HPDE6-E6E7 (cell line): Measurements from ENCODE around the gene EXT2.

Experiments used
- DNase-seq: peaks from one replicate; pipeline ENCODE4 v3.0.0; 2011; ENCODE audit warnings: missing footprints; ENCODE audit errors: extremely low spot score

Gene EXT2

DNA sequence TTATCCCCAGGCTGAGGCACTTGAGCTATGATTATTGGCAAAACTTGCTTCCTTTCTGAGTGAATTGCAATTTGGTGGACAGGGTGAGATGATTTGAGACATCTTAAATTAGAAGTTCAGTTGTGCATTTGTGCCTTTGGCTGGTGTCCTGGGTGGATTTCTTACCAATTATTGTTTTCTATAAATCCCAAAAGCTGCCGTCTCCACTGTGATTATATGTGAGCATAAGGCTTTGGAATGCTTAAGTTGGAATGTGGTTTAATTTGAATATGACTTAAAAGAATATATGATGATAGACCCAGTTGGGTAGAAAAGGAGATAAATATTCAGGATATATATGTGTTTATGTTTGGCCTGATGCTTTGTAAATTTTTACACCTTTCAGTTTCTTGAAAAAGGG, 70.0 kb downstream of the EXT2 start:
- no peak for DNase-seq

DNA sequence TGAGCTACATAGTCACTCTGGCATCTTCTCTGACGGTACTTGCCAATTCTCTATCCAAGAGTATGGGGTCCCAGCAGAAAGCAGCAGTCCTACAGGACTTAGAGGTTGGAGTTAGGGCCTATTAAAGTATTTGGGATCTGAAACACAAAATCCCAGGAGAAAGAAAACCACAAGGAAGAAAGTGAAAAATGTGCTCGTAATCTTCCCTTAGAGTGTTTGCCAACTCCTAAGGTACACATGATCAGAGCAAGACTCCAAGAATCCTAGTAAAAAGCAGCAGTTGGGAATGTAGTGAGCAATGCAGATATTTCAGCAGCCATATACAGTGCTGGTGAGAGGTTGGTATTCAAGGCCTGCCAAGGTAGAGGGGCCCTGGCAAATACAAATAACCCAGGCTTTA, 71.6 kb downstream of the EXT2 start:
- no peak for DNase-seq

DNA sequence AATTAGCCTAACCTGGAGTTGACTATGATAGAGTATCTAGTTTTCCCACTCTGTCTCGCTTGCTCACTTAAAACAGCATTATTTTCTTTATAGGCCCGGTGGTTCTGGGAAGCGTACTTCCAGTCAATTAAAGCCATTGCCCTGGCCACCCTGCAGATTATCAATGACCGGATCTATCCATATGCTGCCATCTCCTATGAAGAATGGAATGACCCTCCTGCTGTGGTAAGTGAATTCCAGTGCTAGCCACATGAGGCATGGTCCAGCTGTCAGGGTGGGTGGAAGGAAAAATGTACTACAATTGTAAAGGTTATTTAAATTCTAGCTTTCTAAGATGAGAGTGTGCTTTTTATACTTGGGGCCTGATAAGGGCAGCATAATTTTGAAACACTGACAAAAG, 76.0 kb downstream of the EXT2 start:
- no peak for DNase-seq

DNA sequence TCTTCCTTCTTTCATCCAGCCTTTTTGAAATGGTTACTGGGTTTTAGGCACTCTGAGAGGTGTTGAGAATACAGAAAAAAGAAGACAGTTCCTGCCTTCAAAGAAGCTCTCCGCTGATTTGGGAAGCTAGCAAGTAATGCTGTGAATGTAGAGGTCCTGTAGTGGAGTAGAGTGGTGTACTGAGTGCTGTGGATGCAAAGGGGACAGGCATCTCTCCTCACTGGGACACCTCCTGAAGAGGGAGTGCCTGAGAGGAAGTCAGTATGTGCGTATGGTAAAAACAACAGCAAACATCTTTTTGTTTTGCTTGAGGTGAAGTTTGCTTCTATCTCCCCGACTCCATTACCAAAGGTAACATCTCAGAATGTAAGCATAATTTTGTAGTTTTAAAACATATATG, 77.5 kb downstream of the EXT2 start:
- no peak for DNase-seq

DNA sequence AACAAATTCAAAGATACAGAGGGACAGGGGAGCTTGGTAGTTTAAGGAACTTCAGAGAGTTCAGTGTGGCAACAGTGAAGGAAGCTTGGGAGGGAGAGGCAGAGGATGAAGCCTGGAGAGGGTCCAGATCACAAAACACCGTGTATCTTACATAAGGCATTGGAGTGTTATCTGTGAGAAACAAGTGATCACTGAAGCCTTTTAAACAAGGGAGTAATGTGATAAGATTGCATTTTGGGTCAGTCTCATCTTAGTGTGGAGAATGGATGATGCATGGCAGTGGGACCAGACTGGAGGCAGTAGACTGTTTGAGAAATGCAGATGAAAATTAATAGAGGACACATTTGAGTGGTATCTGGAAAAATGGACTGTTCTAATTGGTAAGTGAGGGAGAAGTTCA, 79.4 kb downstream of the EXT2 start:
- no peak for DNase-seq

DNA sequence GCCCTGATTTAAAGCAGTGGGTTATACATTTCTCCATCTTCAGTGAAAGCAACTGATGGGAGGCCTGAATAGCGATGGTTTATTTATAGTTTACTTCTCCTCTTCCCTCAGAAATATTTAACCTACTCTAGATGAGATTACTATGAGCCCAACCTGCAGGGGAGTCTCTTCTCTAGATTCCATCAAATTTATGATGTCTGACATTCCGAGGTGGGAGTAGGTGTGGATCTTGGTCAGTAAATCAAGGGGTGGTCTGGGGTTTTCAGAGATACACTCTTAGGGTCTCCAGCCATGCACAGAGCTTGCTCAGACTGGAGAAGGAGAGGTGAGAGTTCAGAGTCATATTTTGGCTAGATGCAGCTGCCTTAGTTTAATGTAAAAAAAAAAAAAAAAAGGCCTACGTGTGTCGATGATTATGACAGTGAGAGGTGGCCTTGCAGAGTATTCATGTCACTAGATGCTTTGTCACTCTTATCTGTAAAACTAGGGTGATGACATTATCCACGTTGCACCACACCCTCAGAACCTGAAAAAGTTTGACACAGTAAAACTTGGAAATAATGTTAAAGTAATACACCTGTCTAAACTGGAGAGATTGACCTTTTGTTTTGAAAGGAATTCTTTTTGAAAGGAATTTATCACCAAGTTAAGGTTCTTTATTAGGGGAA, 81.2 kb downstream of the EXT2 start:
- DNase-seq: no peak

DNA sequence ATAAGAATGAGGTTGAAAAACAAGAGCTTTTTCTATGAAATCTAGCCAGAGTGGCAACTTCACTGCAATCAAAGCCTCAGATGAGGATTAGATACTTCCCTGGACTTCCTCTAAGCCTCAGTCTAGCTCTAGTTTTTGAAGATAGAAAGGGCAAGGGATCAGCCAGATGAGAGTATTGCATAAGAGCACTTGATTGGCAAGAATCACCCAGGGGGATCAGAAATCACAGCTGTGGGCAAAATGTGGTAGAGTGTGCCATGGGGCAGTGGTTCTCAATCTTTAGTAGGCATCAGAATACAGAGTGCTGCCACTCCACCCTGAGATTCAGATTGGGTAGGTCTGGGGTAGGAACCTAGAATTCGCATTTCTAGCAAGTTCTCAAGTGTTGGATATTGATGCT, 82.4 kb downstream of the EXT2 start:
- no peak for DNase-seq

DNA sequence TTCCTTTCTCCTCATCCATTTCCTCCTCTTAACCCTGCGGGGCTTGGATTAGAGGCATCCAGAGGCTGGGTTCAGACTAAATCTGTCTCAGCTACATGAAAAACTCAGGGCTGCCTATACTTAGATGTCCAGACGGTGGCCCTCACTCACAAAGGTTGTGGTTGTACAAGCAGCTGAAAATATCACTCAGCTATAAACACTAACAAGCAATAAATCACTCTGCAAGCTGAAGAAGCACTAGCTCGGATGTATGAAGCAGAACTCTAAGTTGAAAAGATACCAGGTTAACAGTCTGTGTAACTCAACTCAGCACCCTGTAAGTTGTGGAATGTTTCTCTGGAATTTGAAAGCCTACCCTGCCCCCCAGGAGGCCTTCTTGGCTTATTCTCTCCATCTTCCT, 82.9 kb downstream of the EXT2 start:
- no peak for DNase-seq

DNA sequence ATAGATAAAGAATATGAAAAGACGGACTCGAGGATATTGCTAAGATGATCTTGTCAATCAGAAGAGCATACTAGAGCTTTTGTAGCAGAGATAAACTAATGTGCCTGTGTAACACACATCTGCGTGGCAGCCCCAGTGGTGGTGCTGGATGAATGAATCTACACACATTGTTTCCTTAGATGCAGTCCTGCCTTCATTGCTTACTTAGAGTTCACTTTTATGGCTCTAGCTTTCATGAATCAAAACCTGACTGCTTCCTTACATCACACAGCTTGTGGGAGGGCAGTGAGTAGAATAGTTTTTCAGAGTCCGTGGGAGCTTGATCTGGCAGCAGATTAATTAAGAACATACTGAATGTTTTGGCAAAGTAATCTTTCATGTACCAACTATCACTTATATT, 83.7 kb downstream of the EXT2 start:
- DNase-seq: no peak

DNA sequence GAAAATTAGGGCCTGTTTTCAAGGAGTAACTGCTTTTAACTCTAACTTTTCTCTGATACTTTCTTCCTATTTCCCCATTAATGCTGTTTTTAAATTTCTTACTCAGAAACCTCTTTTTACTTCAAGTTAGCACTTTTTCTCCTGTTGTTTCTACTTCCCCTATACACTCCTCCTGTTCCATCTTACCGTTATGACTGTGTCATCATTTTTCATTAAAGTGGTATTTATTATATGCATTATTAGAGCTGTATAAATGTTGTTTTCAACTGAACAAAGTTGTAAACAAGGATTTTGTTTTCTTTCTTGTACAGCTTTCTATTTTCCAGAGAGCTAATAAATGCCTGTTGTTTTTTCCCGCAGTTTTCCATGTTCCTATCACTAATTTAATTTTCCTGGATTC, 84.6 kb downstream of the EXT2 start:
- no peak for DNase-seq

DNA sequence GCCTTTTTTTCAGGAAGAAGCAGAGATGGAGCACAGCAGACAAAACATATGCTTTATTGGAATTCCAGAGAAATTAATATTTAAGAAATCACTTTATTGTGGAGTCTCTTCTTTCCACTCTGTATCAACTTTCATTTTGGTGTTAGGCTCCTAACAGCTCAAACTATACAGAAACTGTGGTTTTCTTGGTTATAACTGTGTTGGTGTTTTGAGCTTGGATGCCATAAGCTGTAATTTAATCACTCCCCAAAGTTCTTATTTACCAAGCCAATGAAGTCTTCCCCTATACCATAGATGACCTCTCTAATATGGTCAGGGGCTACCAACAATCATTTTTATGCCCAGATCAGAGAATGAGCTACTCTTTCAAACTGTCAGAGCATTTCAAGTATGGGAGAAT, 90.0 kb downstream of the EXT2 start:
- no peak for DNase-seq

DNA sequence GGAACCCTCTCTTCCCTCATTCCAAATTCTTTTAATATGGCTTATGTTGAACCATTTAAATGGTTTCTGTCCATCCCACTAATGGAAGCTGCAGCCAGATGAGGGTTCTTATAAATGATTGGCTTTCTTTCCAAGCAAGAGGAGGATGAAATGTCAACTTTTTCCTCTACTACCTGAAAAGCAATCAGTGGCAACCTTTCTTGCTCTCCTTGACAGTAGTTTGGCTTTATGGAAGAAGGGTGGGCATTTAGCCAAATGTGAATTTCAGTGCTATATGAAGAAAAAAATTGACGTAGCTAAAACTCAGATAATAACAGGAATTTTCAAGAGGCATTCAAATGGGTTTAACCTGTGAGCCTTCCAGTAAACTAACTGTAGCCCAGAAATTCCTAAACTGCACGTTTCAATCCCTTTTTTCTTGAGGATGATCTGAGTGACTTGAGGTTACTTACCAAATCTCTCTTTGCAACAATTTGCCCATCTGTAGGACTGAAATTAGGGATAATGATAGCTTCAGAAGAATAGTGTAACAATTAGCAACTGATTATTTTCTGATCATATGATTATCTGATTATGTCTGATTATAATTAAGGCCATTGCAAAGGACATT, 90.9 kb downstream of the EXT2 start:
- no peak for DNase-seq

DNA sequence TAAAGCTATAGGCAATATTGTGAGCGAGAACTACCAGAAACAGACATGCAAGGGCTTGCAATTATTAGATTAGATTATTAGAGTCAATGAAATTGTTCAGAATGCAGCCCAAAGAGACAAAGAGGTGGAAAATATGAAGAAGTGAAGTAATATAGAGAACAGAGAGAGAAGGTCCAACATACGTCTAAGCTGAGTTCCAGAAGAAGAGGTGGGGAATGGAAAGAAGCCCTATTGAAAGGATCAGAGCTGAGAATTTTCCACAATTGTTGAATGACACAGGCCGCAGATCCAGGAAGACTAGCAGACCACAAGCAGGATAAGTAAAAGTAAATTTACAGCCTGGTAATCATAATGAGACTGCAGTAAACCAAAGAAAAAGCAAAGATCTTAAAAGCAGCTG, 93.2 kb downstream of the EXT2 start:
- no peak for DNase-seq

DNA sequence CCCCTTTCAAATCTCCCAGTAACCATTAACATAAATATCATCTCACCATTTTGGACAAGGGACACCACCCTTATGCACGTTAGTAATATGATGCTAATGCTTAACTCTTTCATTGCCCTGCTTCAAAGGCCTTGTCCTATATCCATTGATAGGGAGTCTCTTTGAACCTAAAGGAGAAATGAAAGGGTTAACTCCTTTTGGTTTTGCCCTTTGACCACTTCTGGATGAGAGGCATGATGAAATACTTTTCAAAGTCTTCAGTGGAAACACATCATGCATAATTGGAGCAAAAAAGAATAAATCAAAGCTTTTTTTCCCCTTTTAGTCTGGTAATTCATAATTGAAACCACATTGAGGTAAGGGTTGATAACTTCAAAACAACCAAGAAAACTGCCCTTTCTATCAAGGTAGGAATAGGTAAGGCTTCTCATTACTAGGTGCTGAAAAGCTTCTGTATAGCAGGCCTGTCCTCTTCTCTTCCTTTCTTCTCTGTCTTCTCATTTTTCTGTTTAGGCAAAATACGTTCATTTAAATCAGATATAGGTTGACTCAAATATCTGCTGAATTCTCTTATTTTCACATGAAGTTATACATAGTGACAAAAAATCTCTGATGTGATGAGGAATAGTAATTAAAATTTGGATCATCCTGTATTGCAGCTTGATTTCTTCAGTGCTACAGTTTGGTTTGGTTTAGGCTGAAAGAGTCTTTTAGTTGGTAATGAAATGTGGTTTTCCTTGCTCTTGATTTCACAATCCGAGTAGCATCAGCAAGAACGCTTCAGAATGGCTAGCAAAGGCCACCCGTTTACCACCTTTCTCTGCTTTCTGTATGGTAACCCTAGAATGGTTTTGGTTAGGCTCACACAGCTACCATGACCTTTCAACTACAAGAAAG, 94.8 kb downstream of the EXT2 start:
- no peak for DNase-seq

DNA sequence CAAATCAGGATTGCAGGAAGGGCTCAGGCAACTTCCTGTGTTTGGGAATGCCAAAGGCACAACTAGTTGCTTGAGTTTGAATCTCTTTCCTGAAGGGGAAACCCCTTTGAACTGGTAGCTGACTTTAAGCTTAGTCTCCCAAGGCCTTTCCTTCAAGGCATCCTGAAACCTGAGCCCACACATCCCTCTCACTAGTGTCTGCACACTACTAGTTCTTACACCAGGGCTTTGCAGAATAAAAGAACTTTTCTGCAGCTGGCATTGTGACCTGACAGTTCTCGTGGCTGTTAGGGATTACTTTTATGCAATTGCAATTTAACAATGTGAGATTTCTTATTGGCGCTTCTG, 95.4 kb downstream of the EXT2 start:
- DNase-seq: no peak

DNA sequence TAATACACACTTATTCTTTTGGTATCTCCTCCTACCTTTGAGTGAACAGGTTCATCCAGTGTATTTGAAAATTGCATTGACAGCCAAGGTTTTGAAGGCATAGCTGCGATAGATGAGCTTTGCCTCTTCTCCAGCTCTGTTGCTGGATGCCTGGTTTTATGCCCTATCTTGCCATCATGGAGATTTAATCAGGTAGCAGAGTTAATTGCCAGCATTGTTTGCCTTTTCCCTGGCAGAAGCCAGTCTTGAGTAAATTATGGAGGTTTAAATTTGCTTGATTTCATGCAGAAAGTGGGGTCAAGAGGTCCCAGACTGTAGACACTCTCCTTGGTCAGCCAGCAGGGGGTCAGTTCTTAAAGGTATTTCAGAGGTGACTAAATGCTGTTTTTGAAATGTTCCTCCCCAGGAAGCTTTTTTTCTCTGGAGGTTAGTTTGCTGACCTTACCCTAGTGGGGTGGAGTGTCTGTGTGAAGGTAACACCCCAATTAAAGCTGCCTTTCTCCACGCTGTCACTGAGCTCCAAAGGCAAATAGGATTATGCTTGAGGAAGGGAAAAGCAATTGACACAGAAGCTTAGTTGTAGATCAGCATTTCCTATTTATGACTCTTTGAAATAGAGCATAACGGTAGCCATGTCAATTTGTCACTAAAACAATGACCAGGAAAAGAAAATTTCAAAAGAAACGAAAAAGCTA, 96.0 kb downstream of the EXT2 start:
- DNase-seq: no peak

DNA sequence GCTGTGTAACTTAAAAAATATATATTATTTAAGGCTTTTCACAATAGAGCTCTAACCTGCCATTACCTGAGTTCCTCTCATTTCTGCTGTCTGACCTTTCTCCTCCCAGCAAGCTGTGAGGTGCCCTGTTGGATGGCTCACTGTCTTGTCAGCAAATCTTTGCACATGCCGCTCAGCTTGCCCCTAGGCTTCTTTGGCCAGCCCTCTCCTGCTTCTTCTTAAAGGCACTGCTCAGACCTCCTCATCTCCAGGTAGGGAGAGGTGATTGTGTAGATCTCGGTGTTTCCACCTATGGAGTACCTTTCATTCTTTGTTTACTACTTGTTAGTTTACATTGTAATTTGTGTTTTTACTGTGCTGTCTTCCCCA, 96.5 kb downstream of the EXT2 start:
- no peak for DNase-seq

DNA sequence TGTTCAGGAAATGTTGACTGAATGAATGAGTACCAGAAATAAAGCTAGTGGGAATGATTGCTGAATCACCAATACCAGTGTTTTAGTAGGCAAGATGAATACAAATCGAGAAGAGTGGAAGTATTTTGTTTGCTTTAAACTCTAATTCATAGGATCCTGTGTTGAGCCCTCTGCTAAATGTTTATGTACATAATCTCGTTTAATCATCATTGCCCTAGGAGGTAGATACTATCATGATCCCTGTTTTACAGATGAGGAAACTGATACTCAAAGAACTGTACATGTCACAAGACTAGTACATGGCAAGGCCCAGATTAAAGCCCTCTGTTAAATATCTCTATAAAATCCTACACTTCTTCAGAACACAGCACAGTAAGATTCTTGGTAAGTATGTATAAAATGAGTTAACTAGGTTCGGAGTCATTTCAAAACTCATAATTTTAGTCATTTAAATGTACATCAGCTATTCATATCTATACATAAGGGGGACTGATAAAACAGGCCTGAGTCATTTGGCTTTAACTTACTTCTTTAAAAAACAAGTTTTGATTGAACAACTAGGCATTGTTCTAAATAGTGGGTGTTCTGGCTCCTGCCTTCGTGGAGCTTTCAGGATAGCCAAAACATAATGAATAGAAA, 97.1 kb downstream of the EXT2 start:
- DNase-seq: no peak

DNA sequence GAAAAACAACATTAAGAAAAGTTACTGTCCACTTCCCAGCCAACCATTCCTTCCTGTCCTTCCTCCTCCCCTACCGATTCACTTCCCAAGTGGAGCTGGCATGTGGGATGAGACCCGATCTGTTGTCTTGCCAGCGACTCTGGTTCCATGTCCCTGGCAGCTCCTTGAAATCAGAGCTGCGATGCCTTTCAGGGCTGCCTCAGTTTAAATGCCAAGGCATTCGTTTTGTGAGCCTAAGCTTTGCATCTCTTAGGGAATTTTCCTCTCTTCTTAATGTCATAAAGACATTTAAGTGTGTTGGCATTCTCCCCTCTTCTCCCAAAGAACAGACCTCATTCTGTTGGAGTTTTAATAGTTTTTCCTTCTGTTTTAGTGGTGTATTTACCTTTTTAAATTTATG, 98.4 kb downstream of the EXT2 start:
- DNase-seq: no peak

DNA sequence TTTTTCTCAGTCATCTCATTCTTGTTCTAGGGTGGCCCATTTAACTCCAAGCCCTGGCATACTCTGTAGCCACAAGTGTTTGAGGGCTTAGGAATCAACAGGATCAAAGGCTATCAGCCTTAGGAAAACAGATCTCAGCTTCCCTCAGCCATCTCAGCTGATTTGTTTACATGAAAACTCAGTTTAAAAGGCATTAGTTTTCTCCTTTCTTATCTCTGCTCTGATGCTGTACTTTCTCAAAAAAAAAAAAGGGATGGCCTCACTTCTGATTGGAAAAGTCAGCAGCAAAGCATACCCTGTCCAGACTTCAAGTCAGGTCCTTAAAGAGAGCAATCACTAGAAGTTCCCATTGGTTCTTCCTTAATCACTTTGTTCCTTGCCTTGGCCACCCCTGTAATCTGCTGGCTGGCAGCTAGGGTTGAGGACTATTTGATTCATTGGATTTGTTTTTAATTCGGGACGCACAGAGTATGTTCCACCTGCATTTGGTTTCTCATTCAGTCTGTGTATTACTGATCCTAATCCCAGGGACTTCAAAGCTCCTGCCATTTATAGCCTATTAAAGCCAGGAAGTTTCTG, 102.8 kb downstream of the EXT2 start:
- no peak for DNase-seq

DNA sequence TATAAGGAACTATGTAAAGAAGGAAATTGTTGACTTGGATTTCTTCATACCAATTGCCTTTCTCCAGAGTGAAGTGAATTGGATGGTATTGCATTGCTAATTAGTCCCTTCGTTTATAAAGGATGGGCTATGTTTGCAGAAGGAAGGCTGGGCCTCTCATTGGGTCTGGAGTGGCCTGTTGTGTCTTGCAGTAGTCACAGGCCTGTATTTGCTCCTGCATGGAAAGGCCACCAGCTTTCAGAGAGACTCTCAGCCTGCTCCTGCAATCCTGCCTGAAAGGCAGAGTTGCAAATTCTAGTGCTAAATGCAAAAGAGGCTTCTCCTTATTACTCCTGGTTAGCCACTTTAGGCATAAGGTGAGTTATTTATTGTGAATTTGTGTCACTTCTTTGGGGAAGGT, 103.8 kb downstream of the EXT2 start:
- no peak for DNase-seq

DNA sequence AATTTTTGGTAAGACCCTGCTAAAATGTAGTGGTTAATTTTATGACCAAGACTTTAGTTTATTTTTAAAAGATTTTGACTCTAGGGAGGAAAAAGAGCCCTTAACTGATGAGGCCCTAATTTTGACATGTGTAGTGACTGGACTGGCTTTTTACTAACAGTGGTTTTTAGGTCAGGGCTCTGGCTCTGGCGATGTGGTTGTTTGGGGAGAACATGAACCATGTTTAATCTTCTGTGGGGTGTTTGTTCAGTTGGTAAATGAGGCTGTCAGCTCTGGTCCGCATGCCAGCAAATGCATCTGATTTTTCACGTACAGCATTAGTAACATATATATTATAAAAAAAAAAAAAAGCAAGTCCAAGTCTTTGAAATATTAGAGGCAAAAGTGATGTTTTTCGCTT, 104.3 kb downstream of the EXT2 start:
- DNase-seq: no peak
